Tibial nerve (tissue), 4 donors: Measurements from ENCODE around the gene PTGER1.
"Not testable (repeated sequence)": the region's sequence is repeated elsewhere in the genome, so short reads cannot be mapped to it uniquely, and the experiment has no call there.

Experiments used
- EP300 ChIP-seq, 2 donors: sonication (generic); formaldehyde crosslinking; IDR thresholded peaks; one replicate each; pipeline ENCODE4 v1.6.1; 2017; ENCODE audit warnings: antibody characterized with exemption in 2 of 2, mild to moderate bottlenecking in 1 of 2
- POLR2A ChIP-seq, 2 donors: fragments of 450-650 bp; IDR thresholded peaks; one replicate each; pipeline ENCODE4 v1.6.1; 2017; ENCODE audit warnings: antibody characterized with exemption in 2 of 2, mild to moderate bottlenecking in 2 of 2, moderate library complexity in 2 of 2
- TF ChIP-seq, protein P1 (sequence below), 5 experiments: fragments of 200-600 bp in 3 of 5; fragments of 450-650 bp in 2 of 5; sonication (generic) in 3 of 5; IDR thresholded peaks; one replicate each; pipeline ENCODE4 v1.5.1; 2016 to 2019; ENCODE audit warnings: antibody characterized with exemption in 5 of 5, mild to moderate bottlenecking in 3 of 5, moderate library complexity in 2 of 5

DNA sequence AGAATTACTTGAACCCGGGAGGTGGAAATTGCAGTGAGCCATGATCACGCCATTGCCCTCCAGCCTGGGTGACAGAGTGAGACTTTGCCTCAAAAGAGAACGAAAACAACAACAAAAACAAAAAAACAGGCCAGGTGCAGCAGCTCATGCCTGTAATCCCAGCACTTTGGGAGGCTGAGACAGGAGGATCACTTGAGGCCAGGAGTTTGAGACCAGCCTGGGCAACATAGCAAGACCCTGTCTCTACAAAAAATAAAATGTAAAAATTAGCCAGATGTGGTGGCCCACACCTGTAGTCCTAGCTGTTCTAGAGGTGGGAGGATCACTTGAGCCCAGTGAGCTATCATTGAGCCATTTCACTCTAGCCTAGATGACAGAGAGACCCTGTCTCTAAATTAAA lies 22.9 kb downstream of the PTGER1 start:
- TF ChIP-seq, protein P1, sequence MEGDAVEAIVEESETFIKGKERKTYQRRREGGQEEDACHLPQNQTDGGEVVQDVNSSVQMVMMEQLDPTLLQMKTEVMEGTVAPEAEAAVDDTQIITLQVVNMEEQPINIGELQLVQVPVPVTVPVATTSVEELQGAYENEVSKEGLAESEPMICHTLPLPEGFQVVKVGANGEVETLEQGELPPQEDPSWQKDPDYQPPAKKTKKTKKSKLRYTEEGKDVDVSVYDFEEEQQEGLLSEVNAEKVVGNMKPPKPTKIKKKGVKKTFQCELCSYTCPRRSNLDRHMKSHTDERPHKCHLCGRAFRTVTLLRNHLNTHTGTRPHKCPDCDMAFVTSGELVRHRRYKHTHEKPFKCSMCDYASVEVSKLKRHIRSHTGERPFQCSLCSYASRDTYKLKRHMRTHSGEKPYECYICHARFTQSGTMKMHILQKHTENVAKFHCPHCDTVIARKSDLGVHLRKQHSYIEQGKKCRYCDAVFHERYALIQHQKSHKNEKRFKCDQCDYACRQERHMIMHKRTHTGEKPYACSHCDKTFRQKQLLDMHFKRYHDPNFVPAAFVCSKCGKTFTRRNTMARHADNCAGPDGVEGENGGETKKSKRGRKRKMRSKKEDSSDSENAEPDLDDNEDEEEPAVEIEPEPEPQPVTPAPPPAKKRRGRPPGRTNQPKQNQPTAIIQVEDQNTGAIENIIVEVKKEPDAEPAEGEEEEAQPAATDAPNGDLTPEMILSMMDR (IDR thresholded peaks at IDR 0.05) = not testable (repeated sequence)
- TF ChIP-seq EP300, POLR2A (IDR thresholded peaks at IDR 0.05): not testable (repeated sequence)
